GM21526 (cell line): ENCODE data around the gene CA10.

Experiments used
- ATAC-seq: cut with Tn5 transposase; IDR thresholded peaks from one replicate; pipeline ENCODE4 v1.9.1; 2021; ENCODE audit warnings: moderate library complexity; ENCODE audit not compliant: unreplicated experiment, low FRiP score

CA10 gene

GRCh38 chr17:51661403-51661802 is 497.1 kb downstream of the CA10 start:
- ATAC-seq, result no peak

DNA sequence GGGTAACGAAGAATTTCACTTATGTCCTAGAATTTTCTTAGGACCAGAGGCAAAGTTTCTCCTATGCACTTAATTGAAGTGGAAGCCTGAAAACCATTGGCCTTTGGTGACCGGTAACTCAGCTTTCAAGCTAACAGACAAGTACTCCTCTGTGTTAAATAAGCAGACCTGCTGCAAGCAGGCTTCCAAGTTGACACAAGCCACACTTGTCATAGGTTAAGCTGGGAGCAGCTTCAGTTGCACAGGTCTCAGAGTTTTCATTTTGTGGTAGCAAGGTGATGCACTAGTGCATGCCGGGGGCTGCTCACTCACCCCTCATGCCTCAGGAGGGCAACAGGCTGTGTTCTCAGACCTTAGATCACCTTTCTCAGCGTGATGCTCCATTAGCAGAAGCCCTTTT is 498.2 kb downstream of the CA10 start:
- ATAC-seq, result no peak

DNA sequence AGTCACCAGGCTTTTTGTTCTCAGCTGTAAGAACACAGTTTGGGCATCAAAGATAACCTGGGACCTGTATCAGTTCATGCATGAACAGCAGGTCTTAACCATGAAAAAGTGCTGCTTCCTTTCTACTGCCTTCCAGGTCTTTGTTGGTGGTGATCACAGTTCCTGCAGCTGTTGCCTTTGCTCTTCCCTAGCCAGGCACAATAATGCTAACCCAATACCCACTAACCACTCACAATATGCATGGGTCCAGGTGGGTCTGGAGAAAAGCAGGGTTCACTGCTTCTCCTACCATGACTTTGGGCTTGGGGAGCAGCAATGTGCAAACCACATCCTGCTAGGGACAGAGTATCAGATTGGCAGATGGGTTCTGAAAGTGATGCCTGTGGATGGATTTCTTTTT is 501.3 kb downstream of the CA10 start:
- no peak for ATAC-seq

- no peak for ATAC-seq
Observed at GRCh38 chr17:51653878-51654277, 504.6 kb downstream of the CA10 start.

GRCh38 chr17:51652529-51652928 is 506.0 kb downstream of the CA10 start:
- no peak for ATAC-seq

- ATAC-seq, result no peak
Observed at GRCh38 chr17:51651513-51652298, 506.8 kb downstream of the CA10 start.

DNA sequence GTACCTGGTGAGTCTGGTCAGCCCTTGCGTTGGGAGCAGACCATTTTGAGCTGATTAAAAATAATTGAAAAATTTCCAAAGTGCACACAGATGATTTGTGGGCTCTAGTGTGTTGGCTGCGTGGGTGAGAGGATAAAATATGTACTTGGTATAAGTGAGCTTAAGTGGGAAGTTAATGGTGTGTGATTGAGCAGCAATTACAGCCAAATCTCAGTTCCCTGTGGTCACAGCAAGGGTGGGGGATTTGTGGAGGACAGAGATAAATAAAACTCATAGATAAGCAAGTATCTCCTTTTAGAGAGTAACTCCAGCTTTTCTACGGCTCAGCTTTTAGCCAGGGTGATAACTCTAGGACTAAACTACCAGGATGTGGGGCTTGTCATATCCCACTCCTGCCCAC is 507.7 kb downstream of the CA10 start:
- no peak for ATAC-seq

- ATAC-seq, result no peak
Observed at GRCh38 chr17:51650202-51650601, 508.3 kb downstream of the CA10 start.

GRCh38 chr17:51647826-51648225 is 510.7 kb downstream of the CA10 start:
- ATAC-seq, result no peak

- no peak for ATAC-seq
Observed at GRCh38 chr17:51647067-51647466, 511.4 kb downstream of the CA10 start.

- ATAC-seq, result no peak
Observed at GRCh38 chr17:51646539-51646938, 512.0 kb downstream of the CA10 start.

- no peak for ATAC-seq
Observed at GRCh38 chr17:51645056-51645455, 513.5 kb downstream of the CA10 start.

DNA sequence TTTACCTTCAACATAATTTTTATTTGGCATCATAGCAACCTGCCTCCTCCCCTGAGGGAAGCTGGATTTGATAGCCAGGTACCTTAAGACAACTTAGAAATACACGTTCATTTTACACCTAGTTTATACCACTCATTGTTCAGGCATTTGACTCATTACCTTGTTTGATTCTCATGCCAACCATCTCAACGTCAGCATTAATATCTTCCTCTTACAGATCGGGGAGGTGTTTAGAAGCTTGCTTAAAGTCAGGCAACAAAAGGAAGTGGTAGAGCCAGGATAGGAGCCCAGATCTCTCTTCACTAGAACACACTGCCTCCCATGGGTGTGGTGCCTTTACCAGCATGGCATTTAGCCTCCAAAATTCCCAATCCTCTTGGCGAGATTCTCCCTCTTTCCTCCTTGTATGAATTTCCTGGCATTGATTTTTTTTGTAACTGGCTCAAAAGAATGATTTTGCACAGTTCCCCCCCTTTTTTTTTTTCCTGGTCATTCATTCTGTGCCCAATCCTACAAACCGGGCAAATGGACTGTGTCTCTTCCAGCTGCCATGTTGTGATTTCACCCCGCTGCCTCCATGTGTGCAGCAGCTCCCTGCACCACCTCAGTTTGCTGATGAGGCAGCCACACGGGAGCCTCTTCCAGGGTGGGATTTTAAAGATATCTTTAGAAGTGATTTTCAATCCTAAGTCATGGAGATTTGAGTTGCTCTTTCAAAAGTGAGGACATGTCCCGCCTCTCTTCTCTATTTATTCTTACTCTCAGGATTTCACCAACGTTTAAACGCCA is 514.6 kb downstream of the CA10 start:
- ATAC-seq, result no peak

GRCh38 chr17:51642029-51642428 is 516.5 kb downstream of the CA10 start:
- no peak for ATAC-seq

DNA sequence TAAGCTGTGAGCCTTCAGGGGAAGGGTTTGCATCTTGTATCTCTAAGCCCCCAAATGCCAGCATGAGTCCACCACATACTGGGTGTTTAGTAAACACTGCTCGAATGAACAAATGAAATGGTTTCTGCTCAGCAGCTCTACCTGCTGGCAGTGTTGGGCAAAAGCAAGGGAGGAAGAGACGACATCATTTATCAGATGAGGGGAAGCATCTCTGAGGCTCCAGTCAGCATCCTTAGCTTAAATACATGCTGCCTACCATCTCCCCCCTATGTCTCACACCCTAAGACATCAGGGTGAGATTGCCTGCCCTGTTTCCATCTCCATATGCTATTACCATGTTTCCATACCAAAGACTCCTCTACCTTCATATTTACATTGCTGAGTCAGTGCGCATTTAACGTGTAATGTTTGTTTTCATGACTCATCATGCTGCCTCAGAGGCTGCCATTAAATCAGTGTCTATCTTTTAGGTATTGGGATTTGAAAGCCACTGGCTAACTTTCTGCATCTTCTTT is 518.3 kb downstream of the CA10 start:
- ATAC-seq, result no peak

DNA sequence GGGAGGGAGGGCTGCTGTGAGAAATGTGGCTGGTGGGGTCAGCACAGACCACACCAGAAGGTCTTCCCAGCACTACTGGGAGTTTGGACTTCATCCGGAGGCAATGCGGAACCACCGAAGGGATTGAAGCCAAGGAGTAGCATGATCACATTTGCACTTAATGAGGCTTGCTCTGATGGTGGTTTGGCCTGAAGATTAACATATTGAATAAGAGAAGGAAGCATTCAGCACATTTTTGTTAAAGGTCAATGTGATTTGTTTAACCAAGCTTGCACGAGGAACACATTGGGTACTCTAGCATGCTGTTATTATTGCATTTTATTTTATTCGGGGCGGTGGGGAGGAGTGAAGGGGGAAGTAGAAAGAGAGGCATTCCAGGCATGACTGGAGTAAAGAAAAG is 519.5 kb downstream of the CA10 start:
- ATAC-seq, result no peak

DNA sequence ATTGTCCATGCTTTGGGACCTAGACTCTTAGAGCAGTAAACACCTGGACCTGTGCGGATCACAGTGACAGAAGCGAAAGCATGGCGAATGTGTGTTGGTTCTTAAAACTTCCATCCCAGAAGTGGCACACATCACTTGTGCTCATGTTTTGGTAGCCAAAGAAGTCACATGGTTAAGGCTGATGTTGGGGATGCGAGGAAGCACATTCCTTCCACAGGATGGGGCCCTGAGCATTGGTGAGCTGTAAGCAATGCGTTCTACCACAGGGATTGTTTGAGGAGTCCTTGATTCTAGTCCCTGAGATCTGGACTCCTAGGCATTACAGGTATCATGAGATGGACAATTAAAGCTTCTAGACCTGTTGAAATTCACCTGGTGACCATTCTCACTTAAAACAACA is 522.2 kb downstream of the CA10 start:
- ATAC-seq, result no peak

DNA sequence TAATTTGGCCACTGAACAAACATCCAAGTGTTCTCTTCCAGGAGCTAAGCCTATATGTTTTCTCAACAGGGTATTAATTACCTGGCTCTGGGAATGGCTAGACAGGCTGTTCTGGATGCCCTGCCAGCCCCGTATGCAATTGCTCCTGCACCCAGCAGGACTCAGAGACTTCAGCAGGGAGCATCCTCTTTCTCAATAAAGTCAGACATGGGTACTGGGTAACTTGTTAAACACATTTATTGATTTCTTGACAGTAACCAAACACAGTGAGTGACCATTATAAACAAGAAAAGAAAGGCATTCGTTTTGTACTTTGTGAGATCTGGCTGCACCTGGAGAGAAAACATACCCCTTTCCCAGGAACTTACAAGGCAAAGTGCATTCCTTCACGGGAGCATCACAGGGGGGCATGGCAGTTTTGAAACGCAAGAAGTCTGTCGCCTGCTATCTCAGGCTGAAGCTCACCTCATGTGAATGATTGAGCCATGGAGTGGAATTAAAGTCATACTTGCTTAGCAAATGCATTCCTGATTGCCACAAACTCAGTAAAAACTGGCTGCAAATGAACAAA is 528.3 kb downstream of the CA10 start:
- no peak for ATAC-seq

GRCh38 chr17:51629232-51629631 is 529.3 kb downstream of the CA10 start:
- no peak for ATAC-seq

GRCh38 chr17:51627779-51628178 is 530.7 kb downstream of the CA10 start:
- no peak for ATAC-seq

- ATAC-seq, result no peak
Observed at GRCh38 chr17:51618476-51618875, 540.0 kb downstream of the CA10 start.
